Ishikawa (cell line): ENCODE results near the gene UBE2H.

ENCODE experiments used
- CEBPB ChIP-seq: IDR thresholded peaks from 2 replicates; pipeline ENCODE4 v1.6.1; 2012
- CREB1 ChIP-seq: IDR thresholded peaks from 2 replicates; pipeline ENCODE4 v1.6.1; 2012; ENCODE audit warnings: low read depth
- EGR1 ChIP-seq: IDR thresholded peaks from 2 replicates; pipeline ENCODE4 v1.6.1; 2012
- EP300 ChIP-seq: IDR thresholded peaks from 2 replicates; pipeline ENCODE4 v1.6.1; 2012; ENCODE audit warnings: borderline replicate concordance
- FOXM1 ChIP-seq: IDR thresholded peaks from 2 replicates; pipeline ENCODE4 v1.6.1; 2012; ENCODE audit warnings: low read depth, borderline replicate concordance
- MAX ChIP-seq: IDR thresholded peaks from 2 replicates; pipeline ENCODE4 v1.6.1; 2012
- NFIC ChIP-seq: IDR thresholded peaks from 2 replicates; pipeline ENCODE4 v1.6.1; 2012
- RAD21 ChIP-seq: IDR thresholded peaks from 2 replicates; pipeline ENCODE4 v1.6.1; 2012; ENCODE audit warnings: low read depth
- REST ChIP-seq: IDR thresholded peaks from 2 replicates; pipeline ENCODE4 v1.6.1; 2012; ENCODE audit warnings: low read depth, mild to moderate bottlenecking
- TAF1 ChIP-seq: IDR thresholded peaks from 2 replicates; pipeline ENCODE4 v1.6.1; 2012; ENCODE audit warnings: low read depth, mild to moderate bottlenecking
- TCF12 ChIP-seq: IDR thresholded peaks from 2 replicates; pipeline ENCODE4 v1.6.1; 2012; ENCODE audit warnings: low read depth
- TEAD4 ChIP-seq: IDR thresholded peaks from 2 replicates; pipeline ENCODE4 v1.6.1; 2012
- USF1 ChIP-seq: IDR thresholded peaks from 2 replicates; pipeline ENCODE4 v1.6.1; 2012
- YY1 ChIP-seq: IDR thresholded peaks from 2 replicates; pipeline ENCODE4 v1.6.1; 2012; ENCODE audit warnings: low read depth
- ZBTB7A ChIP-seq: IDR thresholded peaks from 2 replicates; pipeline ENCODE4 v1.6.1; 2012; ENCODE audit warnings: low read depth

Gene UBE2H

DNA sequence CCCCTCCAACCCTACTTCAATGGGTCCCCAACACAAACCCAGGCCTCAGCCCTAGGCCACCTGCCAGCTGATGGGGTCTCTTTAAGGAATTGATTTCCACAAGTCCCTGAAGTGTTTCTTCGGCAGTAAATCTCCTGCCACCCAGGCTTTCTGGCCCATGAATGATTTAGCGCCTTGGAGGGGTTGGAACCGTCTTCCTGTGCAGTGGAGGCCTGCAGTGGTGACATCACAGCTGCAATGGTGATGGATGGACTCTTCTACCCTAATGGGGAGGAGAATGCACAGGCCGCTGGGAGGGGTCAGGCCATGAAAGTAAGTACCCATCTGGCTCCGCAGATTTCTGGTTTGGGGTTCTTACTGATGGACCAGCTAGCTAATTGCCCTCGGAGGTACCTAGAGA is 163.8 kb downstream of the UBE2H start:
- TF ChIP-seq RAD21 (no peak), YY1 (no peak), FOXM1 (no peak), TEAD4 (no peak), TAF1 (no peak), EP300 (no peak), EGR1 (no peak), MAX (no peak), CREB1 (no peak), NFIC (no peak), USF1 (no peak), TCF12 (no peak)

GRCh38 chr7:129786825-129787563 is 165.8 kb downstream of the UBE2H start:
- TF ChIP-seq TEAD4 (no peak), REST (no peak), EGR1 (no peak), CREB1 (no peak), NFIC (no peak)

DNA sequence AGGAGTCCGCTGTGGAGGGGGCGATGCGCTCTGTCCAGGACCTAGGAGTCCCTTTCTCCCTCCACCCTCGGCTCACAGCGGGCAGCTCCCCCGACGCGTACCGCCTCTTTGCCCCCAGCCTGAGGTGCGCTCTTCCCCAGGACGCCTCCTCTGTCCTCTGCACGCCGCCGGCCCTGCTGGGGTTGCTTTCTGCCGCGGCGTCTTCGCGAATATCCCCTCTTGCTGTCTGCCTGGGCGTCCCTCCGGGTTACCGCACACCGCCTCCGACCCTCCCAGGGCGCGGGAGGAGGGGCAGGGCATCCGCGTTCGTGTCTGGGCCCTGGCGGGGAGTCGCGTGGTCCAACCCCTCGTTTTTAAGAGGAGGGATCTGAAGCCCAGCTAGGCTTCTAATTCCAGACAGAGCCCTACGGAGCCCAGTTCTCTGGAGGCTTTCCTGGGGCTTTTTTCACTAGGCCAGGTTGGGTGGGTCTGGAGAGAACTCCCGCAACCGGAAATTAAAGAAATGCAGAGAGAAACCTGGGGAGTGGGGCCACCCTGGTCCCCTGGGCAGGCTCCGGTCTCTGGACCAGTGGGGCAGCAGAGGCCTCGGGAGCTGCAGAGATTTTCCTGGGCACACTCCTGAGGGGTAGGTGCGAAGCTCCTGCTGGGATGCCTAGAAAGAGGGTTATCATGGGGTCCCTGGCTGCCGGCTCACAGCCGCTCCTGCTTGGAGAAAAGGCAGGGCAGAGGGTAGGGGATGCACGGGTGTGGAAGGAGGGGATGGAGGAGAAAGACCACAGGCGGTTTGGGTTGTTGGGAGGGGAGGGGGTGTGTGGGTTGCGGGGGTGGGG is 166.9 kb downstream of the UBE2H start:
- TF ChIP-seq MAX = no peak

GRCh38 chr7:129784783-129785684 is 167.7 kb downstream of the UBE2H start:
- TF ChIP-seq CEBPB = no peak

DNA sequence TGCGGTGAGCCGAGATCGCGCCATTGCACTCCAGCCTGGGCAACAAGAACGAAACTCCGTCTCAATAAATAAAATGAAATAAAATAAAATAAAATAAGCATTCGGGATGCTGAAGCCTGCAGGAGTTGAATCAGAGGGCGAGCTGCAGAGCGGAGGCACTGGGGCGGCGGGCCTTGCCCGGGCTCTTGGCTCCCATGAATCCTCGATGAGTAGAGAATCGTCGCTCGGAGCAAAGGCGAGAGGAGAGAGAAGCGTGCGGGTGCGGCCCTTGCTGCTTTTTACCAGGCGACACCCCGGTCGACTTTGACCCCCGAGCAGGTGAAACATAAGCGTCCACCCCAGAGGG is 168.3 kb downstream of the UBE2H start:
- TF ChIP-seq RAD21 = no peak

GRCh38 chr7:129783584-129783919 is 169.2 kb downstream of the UBE2H start:
- TF ChIP-seq USF1 (no peak), FOXM1 (no peak), TAF1 (no peak), MAX (no peak), EGR1 (no peak), CREB1 (no peak), NFIC (no peak), ZBTB7A (no peak), REST (no peak), TEAD4 (no peak), TCF12 (no peak), EP300 (no peak), YY1 (no peak), CEBPB (no peak), RAD21 (no peak)
